GM21381 (cell line): ENCODE results near the gene STIM1.

ENCODE experiments used
- ATAC-seq: cut with Tn5 transposase; IDR thresholded peaks from one replicate; pipeline ENCODE4 v1.9.1; 2021; ENCODE audit warnings: mild to moderate bottlenecking, moderate library complexity; ENCODE audit not compliant: unreplicated experiment

STIM1 gene

GRCh38 chr11:4060182-4060923 is 204.9 kb downstream of the STIM1 start:
- no peak for ATAC-seq

DNA sequence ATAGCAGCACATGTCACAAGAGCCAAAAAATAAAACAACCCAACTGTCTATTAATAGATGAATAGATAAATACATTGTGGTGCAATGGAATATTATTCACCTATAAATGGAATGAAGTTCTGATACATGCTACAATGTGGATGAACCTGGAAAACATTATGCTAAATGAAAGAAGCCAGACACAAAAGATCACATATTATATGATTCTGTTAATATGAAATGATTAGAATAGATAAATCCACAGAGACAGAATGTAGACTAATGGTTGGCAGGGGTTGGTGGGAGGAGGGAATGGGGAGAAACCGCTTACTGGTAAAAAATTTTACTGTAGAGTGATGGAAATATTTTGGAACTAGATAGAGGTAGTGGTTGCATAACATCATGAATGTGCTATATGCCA is 206.2 kb downstream of the STIM1 start:
- no peak for ATAC-seq

DNA sequence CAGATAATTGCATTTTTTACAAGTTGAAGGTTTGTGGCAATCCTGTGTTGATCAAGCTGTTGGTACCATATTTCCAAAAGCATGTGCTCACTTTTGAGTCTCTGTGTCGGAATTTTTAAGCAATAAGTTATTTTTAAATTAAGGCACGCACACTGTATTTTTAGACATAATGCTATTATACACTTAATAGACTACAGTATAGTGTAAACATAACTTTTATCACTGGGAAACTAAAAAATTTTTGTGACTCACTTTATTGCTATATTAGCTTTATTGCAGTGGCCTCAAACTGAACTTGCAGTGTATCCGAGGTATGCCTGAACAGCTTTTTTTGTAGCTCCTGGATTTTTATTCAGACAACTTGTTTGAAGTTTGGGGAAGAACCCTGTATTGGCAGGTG is 207.9 kb downstream of the STIM1 start:
- ATAC-seq = no peak

DNA sequence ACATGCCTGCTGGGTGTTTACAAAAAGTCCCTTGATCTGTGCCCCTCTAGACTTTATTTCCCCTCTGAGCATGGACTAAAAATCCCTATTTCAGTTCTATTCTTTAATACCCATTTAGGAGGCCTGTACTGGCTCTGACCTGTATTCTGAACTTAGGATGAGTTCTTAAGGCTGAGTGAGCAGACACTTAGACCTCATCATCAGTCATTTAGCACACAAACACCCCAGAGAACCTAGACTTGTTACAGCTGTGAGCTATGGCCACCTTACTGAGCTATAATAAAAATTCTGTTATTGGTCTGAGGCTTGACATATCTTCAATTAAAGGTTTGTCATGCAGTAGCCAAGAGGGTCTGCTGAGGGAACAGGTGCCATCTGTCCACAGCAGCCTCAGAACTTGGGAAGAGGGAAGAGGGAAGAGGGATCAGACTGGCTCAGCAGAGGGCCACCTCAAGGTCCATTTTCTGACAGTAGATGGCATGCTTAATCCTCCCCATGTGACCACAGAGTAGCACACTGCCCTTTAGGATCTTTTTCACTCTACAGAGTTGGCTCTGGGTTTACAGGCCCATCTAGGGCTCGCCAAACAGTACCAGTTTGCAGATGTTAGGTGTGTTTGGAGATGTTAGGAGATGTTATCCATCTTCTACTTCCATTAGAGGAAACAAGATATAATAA is 209.0 kb downstream of the STIM1 start:
- ATAC-seq = no peak

- no peak for ATAC-seq
Observed at GRCh38 chr11:4065086-4065485, 209.6 kb downstream of the STIM1 start.

- ATAC-seq = no peak
Observed at GRCh38 chr11:4065601-4066377, 210.3 kb downstream of the STIM1 start.

DNA sequence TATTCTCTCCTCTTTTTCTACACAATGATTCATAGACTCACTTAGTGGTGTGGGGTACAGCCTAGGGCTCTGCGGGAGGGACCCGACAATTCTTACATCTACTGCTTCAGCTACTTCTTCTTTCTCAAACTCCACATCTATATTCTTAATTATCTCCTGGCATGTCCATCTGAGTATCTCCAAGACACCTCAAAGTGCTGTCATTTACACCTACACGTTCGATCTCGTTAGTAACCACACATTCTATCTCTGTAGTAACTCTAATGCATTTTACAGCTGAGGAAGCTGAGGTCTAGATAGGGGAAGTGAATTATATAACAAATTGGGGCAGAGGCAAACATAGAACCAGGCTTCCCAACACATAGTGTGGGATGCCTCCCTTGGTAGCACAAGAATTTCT is 211.4 kb downstream of the STIM1 start:
- ATAC-seq = no peak

GRCh38 chr11:4068962-4069361 is 213.5 kb downstream of the STIM1 start:
- ATAC-seq = no peak

- ATAC-seq = no peak
Observed at GRCh38 chr11:4071325-4071724, 215.9 kb downstream of the STIM1 start.

GRCh38 chr11:4071914-4072313 is 216.4 kb downstream of the STIM1 start:
- no peak for ATAC-seq

GRCh38 chr11:4072668-4073285 is 217.3 kb downstream of the STIM1 start:
- no peak for ATAC-seq

DNA sequence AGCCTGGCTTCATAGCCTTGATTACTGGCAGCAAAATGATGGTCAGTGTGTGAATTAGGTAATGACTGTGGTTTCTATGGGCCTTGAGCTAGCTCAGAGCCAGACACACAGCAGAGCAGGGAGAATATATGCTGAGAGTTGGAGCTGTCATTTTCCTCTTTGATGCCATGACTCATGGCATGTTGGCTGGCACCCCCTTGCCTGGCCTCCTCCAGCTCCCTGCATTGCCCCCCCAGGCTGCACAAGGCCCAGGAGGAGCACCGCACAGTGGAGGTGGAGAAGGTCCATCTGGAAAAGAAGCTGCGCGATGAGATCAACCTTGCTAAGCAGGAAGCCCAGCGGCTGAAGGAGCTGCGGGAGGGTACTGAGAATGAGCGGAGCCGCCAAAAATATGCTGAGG is 218.8 kb downstream of the STIM1 start:
- ATAC-seq = no peak

DNA sequence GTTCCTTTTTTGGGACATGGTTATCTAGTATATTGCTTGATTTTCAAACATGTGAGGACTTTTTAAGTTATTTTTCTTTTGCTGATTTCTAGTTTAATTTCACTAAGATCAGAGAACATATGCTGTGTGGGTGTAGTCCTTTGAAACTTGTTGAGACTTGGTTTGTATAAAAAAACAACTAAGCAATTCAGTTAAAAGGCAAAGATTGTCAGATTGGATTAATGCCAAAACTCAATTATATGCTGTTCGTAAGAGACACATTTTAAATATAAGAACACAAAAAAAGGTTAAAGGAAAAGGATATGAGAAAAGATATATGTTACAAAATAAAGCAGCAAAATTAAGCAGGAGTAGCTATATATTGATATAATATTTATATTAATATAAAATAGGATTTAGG is 221.3 kb downstream of the STIM1 start:
- ATAC-seq = no peak

- no peak for ATAC-seq
Observed at GRCh38 chr11:4083198-4083597, 227.7 kb downstream of the STIM1 start.

- ATAC-seq = no peak
Observed at GRCh38 chr11:4084406-4085125, 229.1 kb downstream of the STIM1 start.

DNA sequence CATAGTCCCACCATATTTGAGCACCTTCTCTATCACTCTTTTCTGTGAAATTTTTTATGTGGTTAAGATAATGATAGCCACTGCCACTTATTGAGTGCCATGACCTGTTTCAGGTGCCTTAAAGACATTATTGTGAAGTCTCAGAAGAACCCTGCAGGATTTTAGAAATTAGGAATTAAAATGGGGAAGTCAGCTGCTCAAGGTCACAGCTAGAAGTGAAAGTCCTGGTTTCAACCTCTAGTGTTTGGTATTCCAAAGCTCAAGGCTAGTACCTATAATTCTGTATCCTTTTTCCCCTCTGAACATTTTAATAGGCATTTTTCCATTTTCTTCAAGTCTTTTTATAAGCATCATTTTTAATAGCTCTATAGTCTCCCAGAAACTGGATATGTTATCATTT is 230.1 kb downstream of the STIM1 start:
- ATAC-seq = no peak

GRCh38 chr11:4086575-4087353 is 231.3 kb downstream of the STIM1 start:
- no peak for ATAC-seq

DNA sequence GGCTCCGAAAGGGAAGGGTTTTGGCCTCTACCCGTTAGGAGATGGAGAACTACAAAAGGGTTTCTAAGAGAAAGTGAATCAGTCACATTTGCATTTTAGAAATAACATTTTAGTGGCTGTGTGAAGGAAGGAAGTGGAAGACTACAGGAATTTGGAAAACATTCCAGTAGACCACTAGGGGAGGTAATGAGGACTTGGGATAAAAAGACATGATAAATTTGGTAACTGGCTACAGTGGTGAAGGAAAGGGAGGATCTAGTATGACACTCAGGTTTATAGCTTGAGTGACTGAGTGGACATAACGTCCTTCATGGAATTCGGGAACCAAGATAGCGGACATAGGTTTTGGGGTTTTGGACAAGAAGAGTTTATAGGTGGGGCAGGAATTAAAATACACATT is 232.1 kb downstream of the STIM1 start:
- ATAC-seq = no peak

- no peak for ATAC-seq
Observed at GRCh38 chr11:4090258-4090657, 234.8 kb downstream of the STIM1 start.

- no peak for ATAC-seq
Observed at GRCh38 chr11:4092026-4092425, 236.6 kb downstream of the STIM1 start.
